ENCODE data around the gene CCDC80.

- TF ChIP-seq, protein P1, sequence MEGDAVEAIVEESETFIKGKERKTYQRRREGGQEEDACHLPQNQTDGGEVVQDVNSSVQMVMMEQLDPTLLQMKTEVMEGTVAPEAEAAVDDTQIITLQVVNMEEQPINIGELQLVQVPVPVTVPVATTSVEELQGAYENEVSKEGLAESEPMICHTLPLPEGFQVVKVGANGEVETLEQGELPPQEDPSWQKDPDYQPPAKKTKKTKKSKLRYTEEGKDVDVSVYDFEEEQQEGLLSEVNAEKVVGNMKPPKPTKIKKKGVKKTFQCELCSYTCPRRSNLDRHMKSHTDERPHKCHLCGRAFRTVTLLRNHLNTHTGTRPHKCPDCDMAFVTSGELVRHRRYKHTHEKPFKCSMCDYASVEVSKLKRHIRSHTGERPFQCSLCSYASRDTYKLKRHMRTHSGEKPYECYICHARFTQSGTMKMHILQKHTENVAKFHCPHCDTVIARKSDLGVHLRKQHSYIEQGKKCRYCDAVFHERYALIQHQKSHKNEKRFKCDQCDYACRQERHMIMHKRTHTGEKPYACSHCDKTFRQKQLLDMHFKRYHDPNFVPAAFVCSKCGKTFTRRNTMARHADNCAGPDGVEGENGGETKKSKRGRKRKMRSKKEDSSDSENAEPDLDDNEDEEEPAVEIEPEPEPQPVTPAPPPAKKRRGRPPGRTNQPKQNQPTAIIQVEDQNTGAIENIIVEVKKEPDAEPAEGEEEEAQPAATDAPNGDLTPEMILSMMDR (IDR thresholded peaks at IDR 0.05): no peak
- no peak for TF ChIP-seq POLR2A (IDR thresholded peaks at IDR 0.05)
Observed at GRCh38 chr3:112656043-112656442, 15.1 kb upstream of the CCDC80 start.
